Body of pancreas (tissue), 4 donors: ENCODE measurements around the gene COA5.

Source experiments
- CTCF ChIP-seq, 7 experiments: fragments of 450-650 bp in 4 of 7; fragments of 200-600 bp in 3 of 7; sonication (generic) in 3 of 7; IDR thresholded peaks; one replicate each; pipeline ENCODE4 v1.5.1; 2016 to 2019; ENCODE audit warnings: antibody characterized with exemption in 7 of 7
- POLR2A ChIP-seq, 3 donors: fragments of 450-650 bp; IDR thresholded peaks; one replicate each; pipeline ENCODE4 v1.6.1; 2016; ENCODE audit warnings: antibody characterized with exemption in 3 of 3, mild to moderate bottlenecking in 2 of 3

GRCh38 chr2:98615481-98615880, 7.2 kb upstream of the COA5 start:
- TF ChIP-seq CTCF (IDR thresholded peaks at IDR 0.05) (peak in 1 of 7 experiments; percentile 9), POLR2A (IDR thresholded peaks at IDR 0.05) (no peak)
